Measurements from ENCODE around the gene TDRD7.

The TDRD7 gene

GRCh38 chr9:97411789-97412625, at the start of gene TDRD7:
Gene TDRD7 (plus strand): TSS chr9:97412096. CDS start chr9:97428466, 16,370 bp downstream.
- Mint-ChIP-seq H3K27ac (peak within 1 kb of the TSS; percentile 65), H3K4me1 (peaks cover 25% of the 10 kb centered on the region), H3K27me3 (peaks cover 11% of the 10 kb centered on the region), H3K9me3 (no peaks in the 10 kb centered on the region), H3K36me3 (peaks cover 5% of the 10 kb centered on the region), H3K4me3 (peak within 1 kb of the TSS; percentile 73)
- DNase-seq (ENCODE audit: low spot score in 2 of 2) = peak; percentile 96 to 97
- peak; percentile 78 for ATAC-seq (ENCODE audit: low read depth)

- H3K4me3 Mint-ChIP-seq = no peak overlapping the region
- peaks cover 10% of the 10 kb centered on the region for H3K4me1 Mint-ChIP-seq
- DNase-seq (ENCODE audit: low spot score in 2 of 2) = no peak
- no peak for ATAC-seq (ENCODE audit: low read depth)
- no peak overlapping the region for H3K27ac Mint-ChIP-seq
- no peaks in the 10 kb centered on the region for H3K27me3 Mint-ChIP-seq
- H3K36me3 Mint-ChIP-seq = peaks cover 38% of the 10 kb centered on the region
- no peaks in the 10 kb centered on the region for H3K9me3 Mint-ChIP-seq
These were observed 48.9 kb upstream of the TDRD7 start for GRCh38 chr9:97362777-97363545.

DNA sequence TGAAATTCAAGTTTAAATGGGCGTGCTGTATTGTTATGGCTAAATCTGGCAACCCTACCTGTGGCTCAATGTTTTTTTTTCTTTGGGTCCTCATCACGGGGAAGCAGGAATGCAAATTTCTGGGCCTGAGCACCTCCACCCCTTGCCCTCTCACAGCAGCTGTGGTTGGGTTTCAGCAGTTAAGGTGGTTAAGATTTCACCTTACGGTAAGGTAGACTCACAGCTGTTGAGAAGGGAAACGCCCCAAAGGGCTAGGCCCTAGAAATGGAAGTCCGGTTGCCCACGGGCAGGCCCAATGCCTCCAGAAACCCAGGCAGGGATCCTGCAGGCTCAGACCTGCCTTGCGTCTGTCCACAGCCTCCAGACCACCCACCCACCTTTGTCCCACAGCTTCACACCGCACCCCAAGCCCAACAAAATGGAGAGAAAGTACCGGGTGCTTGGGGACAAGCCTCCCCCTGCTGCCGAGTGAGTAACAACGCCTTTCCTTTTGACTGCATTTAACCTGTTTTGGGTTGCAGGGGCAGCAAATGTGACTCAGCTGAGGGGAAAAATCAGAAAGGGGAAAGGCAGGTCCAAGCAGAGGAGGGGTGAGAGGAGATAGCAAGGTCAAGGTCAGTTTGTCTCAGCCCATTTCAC, 48.1 kb upstream of the TDRD7 start:
- Mint-ChIP-seq H3K27me3 (no peaks in the 10 kb centered on the region), H3K36me3 (peaks cover 37% of the 10 kb centered on the region), H3K4me1 (peaks cover 10% of the 10 kb centered on the region), H3K27ac (no peak overlapping the region), H3K4me3 (no peak overlapping the region), H3K9me3 (peaks cover under 1% of the 10 kb centered on the region)
- ATAC-seq (ENCODE audit: low read depth) = peak; percentile 32
- DNase-seq (ENCODE audit: low spot score in 2 of 2) = no peak

- ATAC-seq (ENCODE audit: low read depth) (no peak), DNase-seq (ENCODE audit: low spot score in 2 of 2) (no peak)
- H3K9me3 Mint-ChIP-seq = peaks cover 4% of the 10 kb centered on the region
- H3K36me3 Mint-ChIP-seq = peaks cover 41% of the 10 kb centered on the region
- H3K27me3 Mint-ChIP-seq = no peaks in the 10 kb centered on the region
- peaks cover 10% of the 10 kb centered on the region for H3K4me1 Mint-ChIP-seq
- no peak overlapping the region for H3K4me3 Mint-ChIP-seq
- H3K27ac Mint-ChIP-seq = no peak overlapping the region
These were observed 47.0 kb upstream of the TDRD7 start for GRCh38 chr9:97364769-97365490.

GRCh38 chr9:97365634-97366033, 46.3 kb upstream of the TDRD7 start:
- peaks cover 42% of the 10 kb centered on the region for H3K36me3 Mint-ChIP-seq
- DNase-seq (ENCODE audit: low spot score in 2 of 2) (no peak), ATAC-seq (ENCODE audit: low read depth) (no peak)
- no peak overlapping the region for H3K27ac Mint-ChIP-seq
- peaks cover 10% of the 10 kb centered on the region for H3K4me1 Mint-ChIP-seq
- H3K9me3 Mint-ChIP-seq = peaks cover 4% of the 10 kb centered on the region
- no peaks in the 10 kb centered on the region for H3K27me3 Mint-ChIP-seq
- no peak overlapping the region for H3K4me3 Mint-ChIP-seq

GRCh38 chr9:97366476-97366875, 45.4 kb upstream of the TDRD7 start:
- H3K27ac Mint-ChIP-seq = no peak overlapping the region
- ATAC-seq (ENCODE audit: low read depth) = no peak
- peaks cover 44% of the 10 kb centered on the region for H3K36me3 Mint-ChIP-seq
- H3K4me1 Mint-ChIP-seq = peaks cover 10% of the 10 kb centered on the region
- H3K27me3 Mint-ChIP-seq = no peaks in the 10 kb centered on the region
- H3K4me3 Mint-ChIP-seq = no peak overlapping the region
- DNase-seq (ENCODE audit: low spot score in 2 of 2) = no peak
- peaks cover 4% of the 10 kb centered on the region for H3K9me3 Mint-ChIP-seq

DNA sequence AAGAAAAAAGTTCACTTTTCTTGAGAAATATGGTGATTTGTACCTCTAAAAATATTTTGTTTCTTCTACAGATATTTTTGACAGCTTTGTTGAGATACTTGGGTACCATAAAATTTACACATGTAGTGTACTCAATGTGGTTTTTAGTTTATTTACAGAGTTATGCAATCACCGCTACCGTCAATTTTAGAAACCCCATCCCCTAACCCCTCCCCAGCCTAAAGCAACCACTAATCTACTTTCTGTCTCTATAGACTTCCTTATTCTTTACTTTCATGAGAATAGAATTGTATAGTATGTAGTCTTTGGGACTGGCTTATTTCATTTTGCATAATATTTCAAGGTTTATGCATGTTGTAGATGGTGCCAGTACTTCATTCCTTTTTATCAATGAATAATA, 45.0 kb upstream of the TDRD7 start:
- Mint-ChIP-seq H3K27ac (no peak overlapping the region), H3K27me3 (no peaks in the 10 kb centered on the region), H3K4me1 (peaks cover 10% of the 10 kb centered on the region), H3K9me3 (peaks cover 4% of the 10 kb centered on the region), H3K4me3 (no peak overlapping the region), H3K36me3 (peaks cover 45% of the 10 kb centered on the region)
- ATAC-seq (ENCODE audit: low read depth) = no peak
- no peak for DNase-seq (ENCODE audit: low spot score in 2 of 2)

DNA sequence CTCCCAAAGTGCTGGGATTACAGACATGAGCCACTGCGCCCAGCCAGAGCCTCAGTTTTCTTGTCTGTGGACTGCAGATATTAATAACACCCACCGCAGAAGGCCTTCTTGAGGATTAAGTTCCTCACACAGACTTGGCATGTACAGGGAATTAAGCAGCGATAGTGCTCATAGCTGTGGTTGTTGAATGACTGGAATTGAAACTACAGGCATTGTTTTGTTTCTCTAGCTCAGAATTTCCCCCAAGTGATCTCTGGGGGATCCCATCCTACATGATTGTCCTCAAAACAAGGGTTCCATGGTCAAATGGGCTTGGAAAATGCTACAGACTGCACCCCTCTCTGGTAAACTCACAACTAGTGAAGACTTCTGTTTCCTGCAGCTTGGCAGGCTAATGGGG, 44.2 kb upstream of the TDRD7 start:
- Mint-ChIP-seq H3K9me3 (peaks cover 4% of the 10 kb centered on the region), H3K27me3 (no peaks in the 10 kb centered on the region), H3K27ac (no peak overlapping the region), H3K4me1 (peaks cover 9% of the 10 kb centered on the region), H3K4me3 (no peak overlapping the region), H3K36me3 (peaks cover 49% of the 10 kb centered on the region)
- DNase-seq (ENCODE audit: low spot score in 2 of 2) (no peak), ATAC-seq (ENCODE audit: low read depth) (no peak)

DNA sequence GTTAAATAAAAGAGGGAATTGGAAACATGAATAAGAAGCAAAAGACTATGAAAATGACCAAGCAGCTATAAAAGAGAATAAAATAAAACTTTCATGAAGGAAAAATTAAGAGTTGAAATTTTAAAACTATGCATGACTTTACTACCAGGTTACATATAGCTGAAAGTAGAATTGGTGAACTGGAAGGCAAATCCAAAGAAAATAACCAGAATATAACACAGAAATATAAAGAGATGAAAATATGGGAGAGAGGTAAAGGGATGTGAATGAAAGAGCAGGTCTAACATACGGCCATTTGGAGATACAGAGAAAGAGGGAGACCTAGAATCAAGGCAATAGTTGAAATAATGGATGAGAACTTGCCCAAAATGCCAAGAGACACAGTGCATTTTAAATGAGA, 42.9 kb upstream of the TDRD7 start:
- no peak overlapping the region for H3K27ac Mint-ChIP-seq
- DNase-seq (ENCODE audit: low spot score in 2 of 2) = no peak
- H3K36me3 Mint-ChIP-seq = peaks cover 51% of the 10 kb centered on the region
- no peak overlapping the region for H3K4me3 Mint-ChIP-seq
- H3K9me3 Mint-ChIP-seq = peaks cover 4% of the 10 kb centered on the region
- H3K4me1 Mint-ChIP-seq = peaks cover 1% of the 10 kb centered on the region
- ATAC-seq (ENCODE audit: low read depth) = no peak
- no peaks in the 10 kb centered on the region for H3K27me3 Mint-ChIP-seq

- H3K27me3 Mint-ChIP-seq = no peaks in the 10 kb centered on the region
- no peak for DNase-seq (ENCODE audit: low spot score in 2 of 2)
- H3K4me3 Mint-ChIP-seq = no peak overlapping the region
- H3K27ac Mint-ChIP-seq = no peak overlapping the region
- peaks cover 42% of the 10 kb centered on the region for H3K36me3 Mint-ChIP-seq
- no peak for ATAC-seq (ENCODE audit: low read depth)
- peaks cover 4% of the 10 kb centered on the region for H3K9me3 Mint-ChIP-seq
- no peaks in the 10 kb centered on the region for H3K4me1 Mint-ChIP-seq
These were observed 39.3 kb upstream of the TDRD7 start for GRCh38 chr9:97372580-97372979.

- no peak overlapping the region for H3K27ac Mint-ChIP-seq
- H3K4me3 Mint-ChIP-seq = no peak overlapping the region
- DNase-seq (ENCODE audit: low spot score in 2 of 2) (no peak), ATAC-seq (ENCODE audit: low read depth) (no peak)
- no peaks in the 10 kb centered on the region for H3K4me1 Mint-ChIP-seq
- peaks cover 4% of the 10 kb centered on the region for H3K9me3 Mint-ChIP-seq
- H3K27me3 Mint-ChIP-seq = no peaks in the 10 kb centered on the region
- peaks cover 40% of the 10 kb centered on the region for H3K36me3 Mint-ChIP-seq
These were observed 38.6 kb upstream of the TDRD7 start for GRCh38 chr9:97373331-97373730.

DNA sequence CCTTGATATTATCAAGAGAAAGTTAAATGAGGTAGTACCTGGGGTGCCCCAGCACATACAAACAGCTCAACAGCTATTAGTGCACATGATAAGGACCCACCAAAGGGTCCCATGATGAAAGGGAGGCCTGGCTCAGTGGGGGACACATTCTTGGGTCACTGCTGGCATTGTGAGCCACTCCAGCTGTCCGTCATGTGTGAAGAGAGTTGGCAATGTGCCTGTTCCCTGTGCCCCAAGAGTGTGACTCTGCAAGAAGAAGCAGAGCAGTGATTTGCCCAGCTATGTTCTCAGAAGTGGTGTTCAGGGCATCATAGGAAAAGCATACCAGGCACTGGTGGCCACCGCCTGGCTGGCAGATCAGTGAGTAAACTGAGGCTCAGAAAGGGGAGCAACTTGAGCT, 37.1 kb upstream of the TDRD7 start:
- Mint-ChIP-seq H3K4me1 (no peaks in the 10 kb centered on the region), H3K9me3 (no peaks in the 10 kb centered on the region), H3K4me3 (no peak overlapping the region), H3K27ac (no peak overlapping the region), H3K27me3 (no peaks in the 10 kb centered on the region), H3K36me3 (peaks cover 33% of the 10 kb centered on the region)
- DNase-seq (ENCODE audit: low spot score in 2 of 2) = no peak
- ATAC-seq (ENCODE audit: low read depth) = no peak

- ATAC-seq (ENCODE audit: low read depth) = no peak
These were observed 35.0 kb upstream of the TDRD7 start for GRCh38 chr9:97376902-97377301.

More at GRCh38 chr9:97376902-97377301, 35.0 kb upstream of the TDRD7 start:
- DNase-seq (ENCODE audit: low spot score in 2 of 2) = no peak
- Mint-ChIP-seq H3K36me3 (peaks cover 29% of the 10 kb centered on the region), H3K27ac (no peak overlapping the region), H3K4me3 (no peak overlapping the region), H3K9me3 (no peaks in the 10 kb centered on the region), H3K27me3 (no peaks in the 10 kb centered on the region), H3K4me1 (no peaks in the 10 kb centered on the region)
